H1 (cell line): ENCODE results near the gene SMO. TPM values are rescaled to one million over a fixed set of nuclear protein-coding genes. Genes with fewer than 3 reads are reported as not detected.

Experiments
- CTCF ChIA-PET: fragments of 300-600 bp; sonication (Branson Sonifier 250); formaldehyde crosslinking; loops from one replicate; lab custom pipeline; 2021; ENCODE audit not compliant: partially characterized antibody; lab: Charles Lee
- POLR2A ChIA-PET: fragments of 300-600 bp; sonication (Branson Sonifier 250); formaldehyde crosslinking; loops from one replicate; lab custom pipeline; 2021; ENCODE audit warnings: inconsistent platforms; ENCODE audit not compliant: partially characterized antibody; lab: Charles Lee
- DNase-seq, 2 experiments: peaks; one replicate each; pipeline versions ENCODE4 v3.0.0 to v3.0.0-alpha.2; 2010 to 2022; ENCODE audit warnings: low spot score in 2 of 2, low read depth in 1 of 2, mixed read lengths in 1 of 2
- FAIRE-seq: peaks from 2 replicates; lab custom pipeline; 2011; peaks lifted over from hg19 to GRCh38; lab: Jason Lieb, UNC
- H2AFZ ChIP-seq: 2 replicates; pipeline ENCODE4 v1.8.1; 2012; ENCODE audit warnings: low read length, inconsistent platforms
- H2AK5ac ChIP-seq: 2 replicates; pipeline ENCODE4 v1.6.1; 2013; ENCODE audit warnings: low read depth, low read length
- H2BK120ac ChIP-seq: replicated peaks from 2 replicates; pipeline ENCODE3; 2013; ENCODE audit warnings: low read depth, low read length, inconsistent platforms
- H2BK12ac ChIP-seq: 2 replicates; pipeline ENCODE4 v1.6.1; 2013; ENCODE audit warnings: low read depth, low read length
- H2BK15ac ChIP-seq: 2 replicates; pipeline ENCODE4 v1.6.1; 2013; ENCODE audit warnings: low read length
- H2BK20ac ChIP-seq: 2 replicates; pipeline ENCODE4 v1.6.1; 2013; ENCODE audit warnings: low read length
- H2BK5ac ChIP-seq: 2 replicates; pipeline ENCODE4 v1.6.1; 2013; ENCODE audit warnings: low read depth, low read length
- H3K14ac ChIP-seq: 2 replicates; pipeline ENCODE4 v1.6.1; 2013; ENCODE audit warnings: inconsistent platforms; ENCODE audit not compliant: insufficient read length
- H3K18ac ChIP-seq: 2 replicates; pipeline ENCODE4 v1.6.1; 2013; ENCODE audit warnings: low read length; ENCODE audit errors: extremely low read depth
- H3K23ac ChIP-seq: 2 replicates; pipeline ENCODE4 v1.6.1; 2013; ENCODE audit warnings: inconsistent platforms; ENCODE audit not compliant: insufficient read length
- H3K23me2 ChIP-seq: 2 replicates; pipeline ENCODE4 v1.6.1; 2013; ENCODE audit warnings: low read depth, low read length
- H3K27ac ChIP-seq: 2 replicates; pipeline ENCODE4 v1.6.1; 2011; ENCODE audit warnings: low read depth, low read length, inconsistent platforms
- H3K27me3 ChIP-seq, 4 experiments: replicated peaks in 1 of 4; 1 replicate in 1 of 4; 2 replicates in 3 of 4; pipeline versions ENCODE4 v1.6.1 to v1.8.1; 2011 to 2013; ENCODE audit warnings: low read length in 3 of 4, mild to moderate bottlenecking in 3 of 4, inconsistent platforms in 2 of 4, mixed read lengths in 2 of 4, moderate library complexity in 1 of 4; ENCODE audit not compliant: control insufficient read depth in 3 of 4, insufficient read depth in 3 of 4; ENCODE audit errors: extremely low read depth in 1 of 4
- H3K36me3 ChIP-seq, 4 experiments: 2 replicates each; pipeline versions ENCODE4 v1.6.1 to v1.8.1; 2011 to 2013; ENCODE audit warnings: mild to moderate bottlenecking in 4 of 4, low read length in 3 of 4, moderate library complexity in 2 of 4, control low read depth in 1 of 4, inconsistent platforms in 1 of 4; ENCODE audit not compliant: insufficient read depth in 4 of 4, control insufficient read depth in 2 of 4
- H3K4ac ChIP-seq: replicated peaks from 2 replicates; pipeline ENCODE3; 2013; ENCODE audit warnings: low read length, low read depth, mixed read lengths, inconsistent platforms; ENCODE audit not compliant: insufficient read length
- H3K4me1 ChIP-seq, 4 experiments: replicated peaks in 1 of 4; 1 replicate in 1 of 4; 2 replicates in 3 of 4; pipeline versions ENCODE4 v1.6.1 to v1.8.1; 2011 to 2013; ENCODE audit warnings: low read length in 3 of 4, inconsistent platforms in 2 of 4, mixed read lengths in 1 of 4; ENCODE audit not compliant: insufficient read depth in 4 of 4, control insufficient read depth in 3 of 4
- H3K4me2 ChIP-seq, 2 experiments: 2 replicates each; pipeline versions ENCODE4 v1.6.1 to v1.8.1; 2011 to 2013; ENCODE audit warnings: low read depth in 2 of 2, low read length in 2 of 2, control low read depth in 1 of 2, inconsistent platforms in 1 of 2, mild to moderate bottlenecking in 1 of 2; ENCODE audit not compliant: insufficient read depth in 1 of 2
- H3K4me3 ChIP-seq, 4 experiments: fragments of 200-600, 300-600 bp in 1 of 4; sonication (generic), shearing (Covaris generic), sonication (Bioruptor Twin) in 1 of 4; 2 replicates each; pipeline versions ENCODE4 v1.5.1 to v1.8.1; 2011 to 2016; ENCODE audit warnings: low read length in 4 of 4, low read depth in 3 of 4, control low read depth in 2 of 4, inconsistent platforms in 2 of 4, mild to moderate bottlenecking in 2 of 4, mixed read lengths in 1 of 4, moderate library complexity in 1 of 4; ENCODE audit not compliant: insufficient read depth in 2 of 4; ENCODE audit errors: extremely low read depth in 1 of 4
- H3K56ac ChIP-seq: replicated peaks from 2 replicates; pipeline ENCODE3; 2013; ENCODE audit warnings: low read depth, mild to moderate bottlenecking, mixed read lengths, low read length, inconsistent platforms; ENCODE audit not compliant: insufficient read length
- H3K79me1 ChIP-seq: 2 replicates; pipeline ENCODE4 v1.6.1; 2013; ENCODE audit warnings: low read depth, low read length, control low read depth
- H3K79me2 ChIP-seq, 2 experiments: 2 replicates each; pipeline versions ENCODE4 v1.6.1 to v1.8.1; 2012 to 2013; ENCODE audit warnings: low read length in 2 of 2, mild to moderate bottlenecking in 2 of 2, inconsistent platforms in 1 of 2; ENCODE audit not compliant: insufficient read depth in 2 of 2, control insufficient read depth in 1 of 2
- H3K9ac ChIP-seq, 4 experiments: replicated peaks in 1 of 4; 1 replicate in 1 of 4; 2 replicates in 3 of 4; pipeline versions ENCODE4 v1.6.1 to v1.8.1; 2011 to 2013; ENCODE audit warnings: low read depth in 3 of 4, low read length in 3 of 4, control low read depth in 2 of 4, mild to moderate bottlenecking in 2 of 4, moderate library complexity in 2 of 4, inconsistent platforms in 1 of 4; ENCODE audit errors: extremely low read depth in 1 of 4
- H3K9me3 ChIP-seq, 2 experiments: 2 replicates each; pipeline versions ENCODE4 v1.6.1 to v1.8.1; 2012 to 2013; ENCODE audit warnings: mild to moderate bottlenecking in 2 of 2, moderate library complexity in 2 of 2, control low read depth in 1 of 2, inconsistent platforms in 1 of 2, low read depth in 1 of 2, low read length in 1 of 2, mixed read lengths in 1 of 2; ENCODE audit not compliant: insufficient read depth in 2 of 2
- H4K20me1 ChIP-seq, 2 experiments: replicated peaks in 1 of 2; 2 replicates each; pipeline versions ENCODE3 to v1.8.1; 2011 to 2013; ENCODE audit warnings: inconsistent platforms in 2 of 2, low read length in 2 of 2, mild to moderate bottlenecking in 1 of 2; ENCODE audit not compliant: insufficient read depth in 2 of 2, control insufficient read depth in 1 of 2
- H4K5ac ChIP-seq: 2 replicates; pipeline ENCODE4 v1.6.1; 2013; ENCODE audit warnings: low read length, low read depth, mixed read lengths, inconsistent platforms; ENCODE audit not compliant: insufficient read length
- H4K8ac ChIP-seq: 2 replicates; pipeline ENCODE4 v1.8.0; 2013; ENCODE audit warnings: mild to moderate bottlenecking, moderate library complexity, low read length, inconsistent platforms; ENCODE audit not compliant: insufficient read depth; ENCODE audit errors: extremely low read depth
- H4K91ac ChIP-seq: replicated peaks from 2 replicates; pipeline ENCODE3; 2013; ENCODE audit warnings: low read length, mixed read lengths, inconsistent platforms; ENCODE audit not compliant: insufficient read length
- CHD1 ChIP-seq: IDR thresholded peaks from 2 replicates; pipeline ENCODE4 v1.6.1; 2012; ENCODE audit warnings: low read depth, low read length, improper control_type of control experiment
- CTBP2 ChIP-seq: IDR thresholded peaks from 2 replicates; pipeline ENCODE4 v1.7.0; 2011; ENCODE audit warnings: borderline replicate concordance, mild to moderate bottlenecking, moderate library complexity, mixed read lengths, low read length; ENCODE audit not compliant: insufficient read depth, insufficient read length
- GTF2F1 ChIP-seq: IDR thresholded peaks from 2 replicates; pipeline ENCODE4 v1.6.1; 2012; ENCODE audit warnings: low read depth, low read length, improper control_type of control experiment, borderline replicate concordance
- RXRA ChIP-seq: IDR thresholded peaks from 2 replicates; pipeline ENCODE4 v1.6.1; 2011; ENCODE audit warnings: low read depth, mild to moderate bottlenecking, low read length, moderate library complexity; ENCODE audit not compliant: insufficient read depth
- TAF7 ChIP-seq: optimal IDR thresholded peaks from 2 replicates; pipeline ENCODE3; 2011; ENCODE audit warnings: low read depth, mild to moderate bottlenecking, inconsistent platforms, low read length, moderate library complexity, borderline replicate concordance
- WGBS, 2 experiments: shearing (Covaris generic) in 1 of 2; methylation state at CpG; one replicate each; pipeline versions ENCODE4 v1.1.6 to v1.1.7; 2013 to 2015; ENCODE audit warnings: low lambda C conversion rate in 2 of 2, mixed read lengths in 2 of 2, inconsistent platforms in 1 of 2, low coverage in 1 of 2, missing lambda C conversion rate in 1 of 2; ENCODE audit not compliant: insufficient replicate concordance in 2 of 2, insufficient coverage in 1 of 2, insufficient read length in 1 of 2; ENCODE audit errors: extremely low coverage in 1 of 2, missing lambda C conversion rate in 1 of 2; 5-methylcytosine and 5-hydroxymethylcytosine counted together
- polyA plus RNA-seq, 7 experiments: library from polyadenylated mRNA; depleted of rRNA in 3 of 7; stranded (reverse) in 5 of 7; unstranded in 2 of 7; fragments of >200 nt in 5 of 7; fragments of 200-250 nt in 2 of 7; gene quantifications; 1 replicate in 5 of 7; 2 replicates in 1 of 7; 4 replicates in 1 of 7; pipeline versions ENCODE4 v1.2.1 to v1.2.3, GENCODE V29; 2011 to 2013; ENCODE audit warnings: missing spikeins in 2 of 7, mixed read lengths in 2 of 7
- total RNA-seq: library from RNA; stranded (reverse); fragmentation: NEBNext Ultra II Directional; extraction: Animal tissue kit (Norgen Biotek cat#: 25700); gene quantifications from 2 replicates; pipeline ENCODE4 v1.2.1, GENCODE V29; 2021

SMO gene
- total and polyA plus RNA-seq, 2 of the 8 experiments (the other 6 are each of a cell fraction or from before 2014, with no cell fraction given) = 64.5 to 67.6 TPM

DNA sequence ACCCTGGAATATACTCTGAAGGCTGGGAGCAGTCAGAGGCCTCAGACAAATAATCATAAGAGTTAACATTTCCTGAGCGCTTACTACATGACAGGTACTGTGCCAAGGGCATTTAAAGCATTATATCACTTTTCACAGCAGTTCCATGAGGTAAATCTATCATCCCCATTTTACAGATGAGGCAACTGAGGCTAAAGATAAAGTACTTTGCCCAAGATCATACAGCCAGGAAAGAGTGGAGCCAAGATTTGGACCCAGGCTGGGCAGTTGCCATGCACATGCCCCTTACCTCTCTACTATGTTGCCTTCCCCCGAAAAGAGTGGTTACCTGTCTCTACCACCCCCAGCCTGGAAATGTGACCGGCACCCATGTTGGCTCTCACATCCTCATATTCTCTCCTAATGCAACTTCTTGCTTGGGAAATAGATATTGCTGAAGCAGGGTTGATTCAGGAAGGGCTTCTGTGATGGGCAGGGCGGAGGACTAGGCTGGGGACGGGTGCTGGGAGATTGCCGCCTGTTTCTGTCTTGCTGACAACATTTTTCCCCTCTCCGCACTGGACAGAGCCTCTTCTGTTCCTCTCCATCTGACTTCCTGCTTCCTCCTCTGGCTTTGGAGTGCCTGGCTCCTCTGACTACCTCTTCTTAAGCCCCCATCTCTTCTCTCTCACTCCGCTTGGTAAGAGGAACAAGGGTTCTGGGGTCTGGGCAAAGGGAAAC lies 13.8 kb downstream of the SMO start:
- no peak overlapping the region for H3K9ac ChIP-seq
- no peak overlapping the region for H2BK12ac ChIP-seq
- no peak overlapping the region for H3K18ac ChIP-seq
- H3K79me2 ChIP-seq = peaks cover 0 to 39% of the 10 kb centered on the region in 2 experiments; a peak in 2 of 4 replicates
- no peak overlapping the region for H2AK5ac ChIP-seq
- peaks cover 12% of the 10 kb centered on the region; the same call in 1 of the 2 replicates for H3K79me1 ChIP-seq
- no peaks in the 10 kb centered on the region for H3K23me2 ChIP-seq
- DNase-seq (no peak), FAIRE-seq (no peak)
- H2BK120ac ChIP-seq = no peak overlapping the region
- H2BK5ac ChIP-seq = no peak overlapping the region
- WGBS, 2 experiments = 89% methylated on average over 8 of the region's 8 CpGs; no CpG with 5 or more reads in 1 of the 2 experiments
- H3K4me2 ChIP-seq = no peak overlapping the region
- no peak overlapping the region for H4K91ac ChIP-seq
- H3K9me3 ChIP-seq = no peaks in the 10 kb centered on the region
- no peak overlapping the region for H3K4ac ChIP-seq
- TF ChIP-seq RXRA (no peak), CHD1 (no peak), TAF7 (no peak), CTBP2 (no peak), GTF2F1 (no peak)
- H3K23ac ChIP-seq = no peak overlapping the region
- POLR2A ChIA-PET = interaction anchor here (1.1 to 1.7 kb wide), 4 partner anchors 9 to 148 kb away, joined by 3 to 5 read pairs (median 4); no protein-coding TSS in a partner anchor
- no peak overlapping the region for H4K5ac ChIP-seq
- H2AFZ ChIP-seq = no peak overlapping the region
- H3K14ac ChIP-seq = no peak overlapping the region
- H2BK20ac ChIP-seq = no peak overlapping the region
- no peak overlapping the region for H2BK15ac ChIP-seq
- CTCF ChIA-PET = interaction anchor here (2.3 to 2.5 kb wide), 2 partner anchors 38 kb away, joined by 11 to 12 read pairs; no protein-coding TSS in a partner anchor
- H3K36me3 ChIP-seq = peaks cover 5 to 22% (median 11%) of the 10 kb centered on the region in 4 experiments; a peak in 7 of 8 replicates
- H3K56ac ChIP-seq = no peak overlapping the region
- H3K4me3 ChIP-seq = no peak overlapping the region
- H4K8ac ChIP-seq = no peak overlapping the region
- no peaks in the 10 kb centered on the region for H3K27me3 ChIP-seq
- no peaks in the 10 kb centered on the region for H3K4me1 ChIP-seq
- 0 out of 2 replicates have a peak overlapping the region, but pooled peaks have one; percentile 15 for H3K27ac ChIP-seq
- peaks cover 2 to 10% of the 10 kb centered on the region in 2 experiments for H4K20me1 ChIP-seq
